Measurements from ENCODE around the gene ZC3HAV1. TPM values are rescaled to one million over a fixed set of nuclear protein-coding genes. Genes with fewer than 3 reads are reported as not detected.
"Not testable (repeated sequence)": the region's sequence is repeated elsewhere in the genome, so short reads cannot be mapped to it uniquely, and the experiment has no call there.

Gene ZC3HAV1
- total RNA-seq, 4 donors from 2014 or later = 30.3 to 38.2 (median 31.7) TPM

DNA sequence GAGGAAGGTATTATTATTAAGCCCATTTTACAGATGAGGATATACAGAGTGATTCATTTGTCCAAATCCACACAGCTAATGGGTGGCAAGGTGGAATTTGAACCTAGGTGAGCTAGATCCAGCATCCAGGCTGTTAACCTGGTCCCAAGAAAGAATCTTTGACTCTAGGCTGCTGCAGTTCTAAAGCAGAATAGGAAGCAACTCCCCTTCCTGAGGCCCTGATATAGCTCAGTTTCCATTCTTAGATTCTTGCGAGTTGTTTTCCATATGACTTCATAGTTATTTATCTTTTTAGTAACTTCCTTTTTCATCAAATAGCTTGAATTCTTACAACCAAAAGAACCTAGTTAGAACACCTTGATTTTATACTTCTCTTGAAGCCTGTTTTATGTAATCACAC, 49.6 kb downstream of the ZC3HAV1 start:
- H3K27me3 ChIP-seq = no peaks in the 10 kb centered on the region
- DNase-seq (ENCODE audit: low spot score in 2 of 2) = no peak
- WGBS, 2 donors = 68 to 77% methylated on average over 1 of the region's 1 CpG
- no peak overlapping the region for H3K4me3 ChIP-seq
- H3K36me3 ChIP-seq = peaks cover 0 to 75% (median 18%) of the 10 kb centered on the region in 3 donors
- TF ChIP-seq EP300 (IDR thresholded peaks at IDR 0.05) (no peak), POLR2A (IDR thresholded peaks at IDR 0.05) (no peak)
- TF ChIP-seq, protein P1, sequence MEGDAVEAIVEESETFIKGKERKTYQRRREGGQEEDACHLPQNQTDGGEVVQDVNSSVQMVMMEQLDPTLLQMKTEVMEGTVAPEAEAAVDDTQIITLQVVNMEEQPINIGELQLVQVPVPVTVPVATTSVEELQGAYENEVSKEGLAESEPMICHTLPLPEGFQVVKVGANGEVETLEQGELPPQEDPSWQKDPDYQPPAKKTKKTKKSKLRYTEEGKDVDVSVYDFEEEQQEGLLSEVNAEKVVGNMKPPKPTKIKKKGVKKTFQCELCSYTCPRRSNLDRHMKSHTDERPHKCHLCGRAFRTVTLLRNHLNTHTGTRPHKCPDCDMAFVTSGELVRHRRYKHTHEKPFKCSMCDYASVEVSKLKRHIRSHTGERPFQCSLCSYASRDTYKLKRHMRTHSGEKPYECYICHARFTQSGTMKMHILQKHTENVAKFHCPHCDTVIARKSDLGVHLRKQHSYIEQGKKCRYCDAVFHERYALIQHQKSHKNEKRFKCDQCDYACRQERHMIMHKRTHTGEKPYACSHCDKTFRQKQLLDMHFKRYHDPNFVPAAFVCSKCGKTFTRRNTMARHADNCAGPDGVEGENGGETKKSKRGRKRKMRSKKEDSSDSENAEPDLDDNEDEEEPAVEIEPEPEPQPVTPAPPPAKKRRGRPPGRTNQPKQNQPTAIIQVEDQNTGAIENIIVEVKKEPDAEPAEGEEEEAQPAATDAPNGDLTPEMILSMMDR (IDR thresholded peaks at IDR 0.05) = no peak
- H3K27ac ChIP-seq = no peak overlapping the region
- H3K4me1 ChIP-seq = no peaks in the 10 kb centered on the region
- no peaks in the 10 kb centered on the region for H3K9me3 ChIP-seq

DNA sequence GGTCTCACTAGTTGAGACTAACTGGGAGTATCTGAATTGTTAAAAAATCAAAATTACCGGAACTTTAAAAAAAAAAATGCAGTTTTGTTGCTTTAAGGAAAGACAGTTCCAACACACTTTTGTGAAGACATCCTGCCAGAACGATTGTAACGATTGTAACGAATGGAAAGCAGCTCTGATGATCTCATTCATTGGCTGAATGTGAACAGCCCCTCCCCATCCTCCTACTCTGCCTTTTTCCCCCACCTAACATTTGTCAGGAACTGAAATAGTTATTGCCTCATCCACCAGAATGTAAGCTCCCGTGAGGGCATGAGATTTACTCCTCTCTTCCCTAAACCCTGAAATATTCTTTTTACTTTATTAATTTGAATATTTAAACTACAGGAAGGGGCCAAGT, 50.6 kb downstream of the ZC3HAV1 start:
- H3K4me1 ChIP-seq = no peaks in the 10 kb centered on the region
- no peaks in the 10 kb centered on the region for H3K27me3 ChIP-seq
- peaks cover 0 to 75% (median 18%) of the 10 kb centered on the region in 3 donors for H3K36me3 ChIP-seq
- peak overlapping the region in 1 of 4 donors; percentile 36 for H3K27ac ChIP-seq
- H3K9me3 ChIP-seq = no peaks in the 10 kb centered on the region
- TF ChIP-seq POLR2A (IDR thresholded peaks at IDR 0.05) = no peak
- TF ChIP-seq, protein P1 (IDR thresholded peaks at IDR 0.05) = no peak
- no peak for TF ChIP-seq EP300 (IDR thresholded peaks at IDR 0.05)
- no peak overlapping the region for H3K4me3 ChIP-seq
- 29 to 34% methylated on average over 5 of the region's 5 CpGs for WGBS, 2 donors
- no peak for DNase-seq (ENCODE audit: low spot score in 2 of 2)

DNA sequence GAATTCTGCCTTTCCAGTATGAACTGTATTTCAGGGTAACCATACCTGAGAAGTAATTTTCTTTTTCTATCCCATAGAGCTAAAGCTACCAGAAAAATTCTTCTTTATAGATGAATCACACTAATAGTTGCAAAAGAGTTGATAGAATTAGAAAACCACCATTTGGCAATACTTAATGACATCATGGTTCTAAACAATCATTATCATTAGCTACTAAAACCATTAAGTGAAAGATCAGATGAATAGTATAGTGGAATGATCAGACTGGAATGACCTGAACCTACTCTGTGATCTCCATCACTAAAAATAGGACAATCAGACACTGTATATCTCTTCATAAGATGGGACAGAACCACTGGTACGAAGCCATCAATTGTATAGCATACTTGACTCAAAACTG, 53.8 kb downstream of the ZC3HAV1 start:
- H3K36me3 ChIP-seq = peaks cover 0 to 73% (median 30%) of the 10 kb centered on the region in 3 donors
- WGBS, 2 donors = 93% methylated on average over 1 of the region's 1 CpG

DNA sequence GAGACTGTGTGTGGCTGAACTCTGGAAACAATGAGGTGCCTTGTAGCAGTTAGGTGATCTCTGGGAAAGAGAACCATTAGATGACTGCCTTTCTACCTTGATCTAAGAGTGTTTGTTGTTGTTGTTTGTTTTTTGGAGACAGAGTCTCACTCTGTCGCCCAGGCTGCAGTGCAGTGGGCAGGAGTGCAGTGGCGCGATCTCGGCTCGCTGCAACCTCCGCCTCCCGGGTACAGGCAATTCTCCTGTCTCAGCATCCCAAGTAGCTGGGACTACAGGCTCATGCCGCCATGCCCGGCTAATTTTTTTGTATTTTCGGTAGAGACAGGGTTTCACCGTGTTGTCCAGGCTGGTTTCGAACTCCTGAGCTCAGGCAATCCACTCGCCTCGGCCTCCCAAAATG, 54.9 kb downstream of the ZC3HAV1 start:
- peaks cover 0 to 73% (median 21%) of the 10 kb centered on the region in 3 donors for H3K36me3 ChIP-seq
- H3K9me3 ChIP-seq; H3K27ac ChIP-seq; H3K4me3 ChIP-seq; H3K4me1 ChIP-seq; H3K27me3 ChIP-seq; DNase-seq (ENCODE audit: low spot score in 2 of 2): not testable (repeated sequence)
- WGBS, 2 donors = 95 to 96% methylated on average over 14 of the region's 14 CpGs

More for the DNA sequence above, 53.8 kb downstream of the ZC3HAV1 start:
- Histone ChIP-seq H3K27me3 (no peaks in the 10 kb centered on the region), H3K27ac (no peak overlapping the region), H3K4me1 (no peaks in the 10 kb centered on the region), H3K4me3 (no peak overlapping the region), H3K9me3 (no peaks in the 10 kb centered on the region)
- no peak for DNase-seq (ENCODE audit: low spot score in 2 of 2)
- TF ChIP-seq POLR2A (IDR thresholded peaks at IDR 0.05) = no peak
- no peak for TF ChIP-seq EP300 (IDR thresholded peaks at IDR 0.05)
- TF ChIP-seq, protein P1 (IDR thresholded peaks at IDR 0.05) = no peak

DNA sequence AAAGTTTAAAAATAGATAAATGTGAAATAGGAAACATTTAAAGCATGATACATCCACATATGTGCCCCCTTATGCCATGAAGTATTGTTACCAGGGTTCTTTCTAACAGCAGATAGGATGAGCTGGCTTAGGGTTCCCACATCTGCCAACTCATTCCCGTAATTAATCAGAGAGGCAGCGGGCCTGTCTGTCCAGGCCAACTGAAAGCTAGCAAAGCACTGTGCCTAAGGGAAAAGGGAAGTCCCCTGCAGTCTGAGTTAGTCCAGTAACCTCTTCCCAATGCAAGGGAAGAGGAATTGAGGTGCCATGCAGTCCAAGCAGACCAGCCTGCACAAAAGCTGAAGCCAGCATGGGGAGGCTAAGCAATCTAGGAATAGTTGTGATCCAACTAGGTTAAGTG, 55.4 kb downstream of the ZC3HAV1 start:
- DNase-seq (ENCODE audit: low spot score in 2 of 2) = no peak
- Histone ChIP-seq H3K27ac (no peak overlapping the region), H3K36me3 (peaks cover 0 to 73% (median 21%) of the 10 kb centered on the region in 3 donors), H3K4me3 (no peak overlapping the region), H3K27me3 (no peaks in the 10 kb centered on the region), H3K4me1 (no peaks in the 10 kb centered on the region), H3K9me3 (no peaks in the 10 kb centered on the region)
- 69 to 71% methylated on average over 2 of the region's 2 CpGs for WGBS, 2 donors
- no peak for TF ChIP-seq POLR2A (IDR thresholded peaks at IDR 0.05)
- no peak for TF ChIP-seq EP300 (IDR thresholded peaks at IDR 0.05)
- TF ChIP-seq, protein P1 (IDR thresholded peaks at IDR 0.05) = no peak

DNA sequence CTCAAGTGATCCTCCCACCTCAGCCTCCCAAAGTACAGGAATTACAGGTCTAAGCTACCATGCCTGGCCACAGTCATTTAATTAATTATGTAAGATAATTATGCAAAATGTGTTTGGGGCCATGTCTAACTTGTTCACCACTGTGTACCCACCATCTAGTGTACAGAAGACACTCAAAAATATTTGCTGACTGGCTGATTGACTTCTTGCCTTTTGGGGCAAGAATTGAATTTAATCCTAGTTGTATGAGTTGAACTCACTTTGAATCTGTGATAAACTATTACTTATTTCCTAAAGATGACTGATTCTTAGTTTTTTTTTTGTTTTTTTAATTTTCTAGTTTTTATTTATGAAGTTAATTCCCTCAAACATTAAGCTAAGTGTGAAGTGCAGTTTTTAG, 57.9 kb downstream of the ZC3HAV1 start:
- H3K36me3 ChIP-seq = peaks cover 0 to 87% (median 21%) of the 10 kb centered on the region in 3 donors
- DNase-seq (ENCODE audit: low spot score in 2 of 2) = no peak
- TF ChIP-seq, protein P1 (IDR thresholded peaks at IDR 0.05) = no peak
- TF ChIP-seq EP300 (IDR thresholded peaks at IDR 0.05) (no peak), POLR2A (IDR thresholded peaks at IDR 0.05) (no peak)

More for the DNA sequence above, 57.9 kb downstream of the ZC3HAV1 start:
- Histone ChIP-seq H3K4me1 (no peaks in the 10 kb centered on the region), H3K4me3 (no peak overlapping the region), H3K27ac (no peak overlapping the region), H3K27me3 (no peaks in the 10 kb centered on the region), H3K9me3 (no peaks in the 10 kb centered on the region)
